HG02970 (cell line): ENCODE data around the gene ETS2.
"Not testable (repeated sequence)": the region's sequence is repeated elsewhere in the genome, so short reads cannot be mapped to it uniquely, and the experiment has no call there.

Experiments used
- ATAC-seq: cut with Tn5 transposase; IDR thresholded peaks from one replicate; pipeline ENCODE4 v1.9.1; 2021; ENCODE audit warnings: mild to moderate bottlenecking, moderate library complexity, moderate number of reproducible peaks; ENCODE audit not compliant: unreplicated experiment, low FRiP score

Gene ETS2

GRCh38 chr21:38814126-38815059 is 8.7 kb downstream of the ETS2 start:
- ATAC-seq, result no peak

DNA sequence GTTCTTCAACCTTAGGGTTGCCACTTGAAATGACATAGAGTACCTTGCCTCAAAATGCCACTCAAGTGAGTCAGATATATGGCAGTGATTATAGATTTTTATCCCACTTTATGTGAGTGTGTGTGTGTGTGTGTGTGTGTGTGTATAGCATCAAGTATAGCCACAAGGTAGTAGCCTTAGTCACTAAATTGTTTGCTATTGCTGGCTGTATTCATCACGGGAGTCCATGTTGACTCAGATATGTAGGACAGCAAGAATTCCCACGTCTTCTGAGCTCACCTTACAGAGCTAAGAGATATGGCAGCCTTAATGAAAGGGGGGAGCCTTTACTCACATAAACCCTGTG is 9.3 kb downstream of the ETS2 start:
- no peak for ATAC-seq

- ATAC-seq, result no peak
Observed at GRCh38 chr21:38816400-38816977, 10.8 kb downstream of the ETS2 start.

DNA sequence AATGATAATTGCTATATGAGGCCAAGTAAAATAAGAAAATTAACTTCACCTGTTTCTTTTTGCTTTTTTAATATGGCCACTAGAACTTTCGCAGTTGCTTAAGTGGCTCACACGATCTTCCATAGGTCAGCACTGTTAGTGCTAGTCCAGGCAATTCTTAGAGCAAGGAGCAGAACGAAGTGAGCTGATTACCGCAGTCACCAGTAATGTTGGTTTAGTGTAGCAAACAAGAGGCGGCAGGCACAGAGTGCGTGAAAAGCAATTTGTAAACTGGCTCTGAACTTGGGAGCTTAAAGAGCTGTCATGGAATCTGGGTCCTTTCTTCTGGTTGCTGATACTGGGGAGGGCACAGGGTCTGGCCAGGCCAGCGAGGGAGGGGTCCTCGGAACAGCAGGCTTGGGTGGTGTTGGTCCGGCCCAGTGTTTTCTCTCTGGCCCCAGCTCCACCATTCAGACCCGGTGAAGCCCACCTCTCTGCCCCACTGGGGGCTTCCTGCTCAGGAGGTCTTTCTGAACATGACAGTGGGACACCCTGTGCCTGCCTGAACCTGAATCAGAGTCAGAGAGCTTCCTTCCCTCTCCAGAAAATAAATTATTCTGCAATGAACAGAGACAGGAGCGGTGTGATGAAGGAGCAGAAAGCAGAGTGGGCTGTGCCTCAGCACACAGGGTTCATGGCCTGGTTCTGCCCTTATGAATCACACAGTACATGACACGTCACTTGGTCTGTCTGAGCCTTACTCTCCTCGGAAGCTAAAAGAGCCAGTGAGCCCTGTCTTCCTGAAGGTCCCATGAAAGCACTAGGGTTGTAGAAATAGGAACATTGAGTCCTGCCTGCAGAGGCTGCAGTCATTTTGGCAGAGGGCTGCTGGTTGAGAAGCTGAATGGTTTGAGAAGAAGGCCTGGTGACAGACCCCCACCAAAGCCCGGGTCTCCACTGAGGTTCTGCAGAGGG is 11.9 kb downstream of the ETS2 start:
- no peak for ATAC-seq

GRCh38 chr21:38818325-38818723 is 12.6 kb downstream of the ETS2 start:
- no peak for ATAC-seq

DNA sequence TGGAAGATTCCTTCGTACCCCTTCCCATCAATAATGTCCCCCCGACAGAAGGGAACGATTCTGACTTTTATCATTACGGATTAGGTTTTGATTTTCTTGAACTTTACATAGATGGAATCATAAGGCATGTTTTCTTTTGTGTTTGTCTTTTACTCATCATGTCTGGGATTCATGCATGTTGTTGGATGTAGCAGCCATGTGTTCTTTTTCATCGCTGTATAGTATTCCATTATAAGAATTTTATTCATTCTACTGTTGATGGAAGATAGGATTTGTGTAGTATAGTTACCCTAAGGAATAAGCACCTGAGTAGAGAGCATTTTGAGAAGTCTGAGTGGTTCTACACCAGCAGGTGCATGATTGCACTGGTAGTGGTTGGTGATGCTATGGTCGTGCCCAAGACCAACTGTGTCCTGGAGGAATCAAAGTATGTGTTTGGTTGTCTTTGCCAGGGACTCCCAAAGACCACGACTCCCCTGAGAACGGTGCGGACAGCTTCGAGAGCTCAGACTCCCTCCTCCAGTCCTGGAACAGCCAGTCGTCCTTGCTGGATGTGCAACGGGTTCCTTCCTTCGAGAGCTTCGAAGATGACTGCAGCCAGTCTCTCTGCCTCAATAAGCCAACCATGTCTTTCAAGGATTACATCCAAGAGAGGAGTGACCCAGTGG is 13.5 kb downstream of the ETS2 start:
- no peak for ATAC-seq

- ATAC-seq, result no peak
Observed at GRCh38 chr21:38819719-38820159, 14.0 kb downstream of the ETS2 start.

DNA sequence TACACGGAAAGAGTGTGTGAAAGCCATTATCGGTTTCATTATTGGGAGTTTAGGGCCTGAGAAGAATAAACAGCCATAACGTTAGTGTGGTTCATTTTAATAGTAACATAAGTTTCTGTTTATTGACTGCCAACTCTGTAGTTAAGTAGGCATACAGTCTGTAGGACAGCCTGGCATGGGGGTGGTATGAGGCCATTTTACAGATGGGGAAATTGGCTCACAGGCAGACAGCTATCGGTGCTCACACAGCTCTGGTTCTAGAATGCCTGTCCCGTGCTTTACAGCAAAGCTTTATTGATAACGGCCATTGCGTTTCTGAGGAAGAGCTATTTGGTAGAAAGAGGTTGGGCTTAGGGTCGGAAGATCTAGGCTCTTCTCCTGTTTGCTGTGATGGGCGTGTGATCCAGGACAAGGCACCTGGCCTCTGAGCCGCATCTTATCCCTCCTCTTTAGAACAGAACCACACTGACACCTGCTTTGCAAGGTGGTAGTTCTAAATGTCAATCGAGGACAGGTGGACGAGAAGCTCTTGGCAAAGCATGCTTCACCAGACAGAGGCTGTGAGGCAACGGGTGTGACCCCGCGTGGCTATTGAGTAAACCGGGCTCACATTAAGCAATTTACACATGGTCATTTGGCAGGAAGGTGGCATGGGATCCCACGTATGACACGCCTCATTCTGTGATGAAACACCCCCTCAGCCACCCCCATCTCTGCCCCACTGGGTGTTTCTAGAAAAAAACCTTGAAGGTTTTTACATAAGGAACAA is 14.9 kb downstream of the ETS2 start:
- no peak for ATAC-seq

GRCh38 chr21:38821248-38821647 is 15.5 kb downstream of the ETS2 start:
- ATAC-seq, result no peak

DNA sequence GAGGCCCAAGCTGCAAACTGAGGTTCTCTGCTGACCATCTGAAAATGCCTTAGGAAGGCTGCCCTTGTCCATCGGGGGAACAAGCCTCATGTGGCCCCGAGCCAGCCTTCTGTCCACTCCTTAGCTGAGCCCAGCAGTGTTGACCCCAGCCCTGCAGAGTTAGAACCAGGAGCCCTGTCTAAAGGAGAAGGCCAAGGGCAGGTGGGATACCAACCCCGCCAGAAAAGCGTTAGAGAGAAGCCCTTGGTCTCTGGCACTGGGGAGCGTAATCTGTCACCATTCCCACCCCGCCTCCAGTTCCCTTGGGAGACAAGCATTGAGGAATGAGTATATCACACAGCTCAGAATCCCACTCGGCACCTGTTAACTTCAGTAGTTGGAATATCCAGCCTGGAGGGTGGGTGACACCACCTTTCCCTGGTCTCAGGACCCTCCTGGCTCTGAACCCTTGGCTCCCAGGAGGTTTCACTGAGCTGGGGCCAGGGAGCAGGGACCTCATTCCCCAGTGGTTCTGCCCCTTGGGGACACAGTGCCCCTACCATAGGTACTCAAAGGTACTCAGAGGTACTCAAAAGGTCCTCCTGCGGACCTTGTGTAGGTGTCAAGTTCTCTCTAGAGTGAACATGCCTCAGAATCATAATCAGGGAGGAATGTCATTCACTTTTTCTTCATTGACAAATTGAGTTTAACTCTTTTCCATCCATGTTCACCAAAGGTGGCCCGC is 16.4 kb downstream of the ETS2 start:
- no peak for ATAC-seq

DNA sequence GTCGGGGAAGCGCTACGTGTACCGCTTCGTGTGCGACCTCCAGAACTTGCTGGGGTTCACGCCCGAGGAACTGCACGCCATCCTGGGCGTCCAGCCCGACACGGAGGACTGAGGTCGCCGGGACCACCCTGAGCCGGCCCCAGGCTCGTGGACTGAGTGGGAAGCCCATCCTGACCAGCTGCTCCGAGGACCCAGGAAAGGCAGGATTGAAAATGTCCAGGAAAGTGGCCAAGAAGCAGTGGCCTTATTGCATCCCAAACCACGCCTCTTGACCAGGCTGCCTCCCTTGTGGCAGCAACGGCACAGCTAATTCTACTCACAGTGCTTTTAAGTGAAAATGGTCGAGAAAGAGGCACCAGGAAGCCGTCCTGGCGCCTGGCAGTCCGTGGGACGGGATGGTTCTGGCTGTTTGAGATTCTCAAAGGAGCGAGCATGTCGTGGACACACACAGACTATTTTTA is 17.1 kb downstream of the ETS2 start:
- no peak for ATAC-seq

GRCh38 chr21:38823737-38824123 is 18.0 kb downstream of the ETS2 start:
- ATAC-seq, result no peak

- ATAC-seq, result no peak
Observed at GRCh38 chr21:38824124-38824822, 18.5 kb downstream of the ETS2 start.

DNA sequence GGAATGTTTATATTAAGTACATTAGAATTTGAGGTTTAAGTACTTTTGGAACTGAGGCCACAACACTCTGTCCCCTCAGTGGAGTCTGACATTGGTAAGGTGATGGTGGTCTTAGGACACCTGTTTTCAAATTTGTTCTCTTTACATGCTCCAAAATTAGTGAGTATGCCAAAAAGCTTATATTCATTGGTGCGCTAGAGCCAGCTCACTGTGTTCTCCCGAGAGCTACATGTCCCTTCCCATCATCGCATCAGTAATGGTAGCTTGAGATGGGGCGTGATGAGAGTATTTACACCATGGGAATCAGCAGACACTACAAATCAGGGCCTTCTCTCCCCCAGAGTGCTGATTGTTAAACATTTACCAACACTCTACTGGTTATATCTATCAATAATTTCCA is 19.5 kb downstream of the ETS2 start:
- ATAC-seq, result no peak

- no peak for ATAC-seq
Observed at GRCh38 chr21:38825921-38826320, 20.2 kb downstream of the ETS2 start.

- ATAC-seq, result not testable (repeated sequence)
Observed at GRCh38 chr21:38828111-38828510, 22.4 kb downstream of the ETS2 start.

DNA sequence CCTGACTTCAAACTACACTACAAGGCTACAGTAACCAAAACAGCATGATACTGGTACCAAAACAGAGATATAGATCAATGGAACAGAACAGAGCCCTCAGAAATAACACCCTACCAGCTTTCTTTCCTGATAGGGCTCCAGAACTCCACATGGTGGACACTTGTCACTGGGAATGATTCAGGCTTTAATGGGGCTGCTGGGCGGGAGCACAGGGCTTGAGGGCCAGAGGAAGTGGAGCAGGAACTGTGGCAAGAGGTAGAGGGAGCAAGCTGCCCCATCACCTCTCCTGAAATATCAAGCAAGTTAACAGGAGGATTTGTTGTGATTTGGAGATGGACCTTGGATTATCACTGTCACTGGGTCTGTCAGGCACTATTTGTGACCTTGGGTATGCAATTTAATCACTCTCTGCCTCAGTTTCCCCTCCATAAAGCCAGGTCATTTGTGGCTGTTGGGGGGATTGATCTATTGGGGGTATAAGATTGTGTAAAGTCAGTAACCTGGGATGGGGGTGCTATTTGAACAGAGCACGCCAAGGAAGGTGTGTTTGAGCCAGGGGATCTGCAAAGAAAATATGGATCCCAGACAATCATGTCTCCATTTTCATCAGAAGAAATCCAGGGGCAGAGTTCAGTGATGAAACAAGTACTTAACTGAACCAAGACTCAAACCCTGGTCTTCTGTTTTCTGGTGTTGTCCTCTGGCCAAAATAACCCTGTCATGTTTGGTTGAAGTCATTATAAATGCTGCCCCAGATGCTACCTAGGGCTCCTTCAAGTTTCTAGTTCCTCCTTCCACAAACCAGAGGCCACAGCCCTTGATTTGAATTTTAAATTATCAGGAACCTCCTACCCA is 25.2 kb downstream of the ETS2 start:
- ATAC-seq, result peak; percentile 65
